HG03139 (cell line): ENCODE data around the gene BCAN.
"Not testable (repeated sequence)": the region's sequence is repeated elsewhere in the genome, so short reads cannot be mapped to it uniquely, and the experiment has no call there.

Experiments
- ATAC-seq: cut with Tn5 transposase; IDR thresholded peaks from one replicate; pipeline ENCODE4 v1.9.1; 2021; ENCODE audit not compliant: unreplicated experiment

BCAN gene, protein sequence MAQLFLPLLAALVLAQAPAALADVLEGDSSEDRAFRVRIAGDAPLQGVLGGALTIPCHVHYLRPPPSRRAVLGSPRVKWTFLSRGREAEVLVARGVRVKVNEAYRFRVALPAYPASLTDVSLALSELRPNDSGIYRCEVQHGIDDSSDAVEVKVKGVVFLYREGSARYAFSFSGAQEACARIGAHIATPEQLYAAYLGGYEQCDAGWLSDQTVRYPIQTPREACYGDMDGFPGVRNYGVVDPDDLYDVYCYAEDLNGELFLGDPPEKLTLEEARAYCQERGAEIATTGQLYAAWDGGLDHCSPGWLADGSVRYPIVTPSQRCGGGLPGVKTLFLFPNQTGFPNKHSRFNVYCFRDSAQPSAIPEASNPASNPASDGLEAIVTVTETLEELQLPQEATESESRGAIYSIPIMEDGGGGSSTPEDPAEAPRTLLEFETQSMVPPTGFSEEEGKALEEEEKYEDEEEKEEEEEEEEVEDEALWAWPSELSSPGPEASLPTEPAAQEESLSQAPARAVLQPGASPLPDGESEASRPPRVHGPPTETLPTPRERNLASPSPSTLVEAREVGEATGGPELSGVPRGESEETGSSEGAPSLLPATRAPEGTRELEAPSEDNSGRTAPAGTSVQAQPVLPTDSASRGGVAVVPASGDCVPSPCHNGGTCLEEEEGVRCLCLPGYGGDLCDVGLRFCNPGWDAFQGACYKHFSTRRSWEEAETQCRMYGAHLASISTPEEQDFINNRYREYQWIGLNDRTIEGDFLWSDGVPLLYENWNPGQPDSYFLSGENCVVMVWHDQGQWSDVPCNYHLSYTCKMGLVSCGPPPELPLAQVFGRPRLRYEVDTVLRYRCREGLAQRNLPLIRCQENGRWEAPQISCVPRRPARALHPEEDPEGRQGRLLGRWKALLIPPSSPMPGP

DNA sequence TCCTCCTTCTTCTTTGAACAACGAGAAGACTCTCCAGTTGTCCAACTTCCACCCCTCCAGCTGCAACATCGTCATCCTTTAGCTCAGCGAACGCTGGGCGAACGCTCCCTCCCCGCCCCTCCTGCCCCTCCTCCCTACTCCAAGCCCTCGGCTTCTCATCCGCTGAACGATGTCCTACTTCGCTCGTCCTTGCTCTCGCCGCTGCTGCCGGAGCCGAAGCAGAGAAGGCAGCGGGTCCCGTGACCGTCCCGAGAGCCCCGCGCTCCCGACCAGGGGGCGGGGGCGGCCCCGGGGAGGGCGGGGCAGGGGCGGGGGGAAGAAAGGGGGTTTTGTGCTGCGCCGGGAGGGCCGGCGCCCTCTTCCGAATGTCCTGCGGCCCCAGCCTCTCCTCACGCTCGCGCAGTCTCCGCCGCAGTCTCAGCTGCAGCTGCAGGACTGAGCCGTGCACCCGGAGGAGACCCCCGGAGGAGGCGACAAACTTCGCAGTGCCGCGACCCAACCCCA is at the start of gene BCAN:
BCAN (plus strand) TSS at position 357 of the 504 bp plus-strand sequence. CDS start 3,938 bp downstream, outside the sequence.
- no peak for ATAC-seq

GRCh38 chr1:156592158-156592909 is 49.6 kb upstream of the BCAN start:
- no peak for ATAC-seq

DNA sequence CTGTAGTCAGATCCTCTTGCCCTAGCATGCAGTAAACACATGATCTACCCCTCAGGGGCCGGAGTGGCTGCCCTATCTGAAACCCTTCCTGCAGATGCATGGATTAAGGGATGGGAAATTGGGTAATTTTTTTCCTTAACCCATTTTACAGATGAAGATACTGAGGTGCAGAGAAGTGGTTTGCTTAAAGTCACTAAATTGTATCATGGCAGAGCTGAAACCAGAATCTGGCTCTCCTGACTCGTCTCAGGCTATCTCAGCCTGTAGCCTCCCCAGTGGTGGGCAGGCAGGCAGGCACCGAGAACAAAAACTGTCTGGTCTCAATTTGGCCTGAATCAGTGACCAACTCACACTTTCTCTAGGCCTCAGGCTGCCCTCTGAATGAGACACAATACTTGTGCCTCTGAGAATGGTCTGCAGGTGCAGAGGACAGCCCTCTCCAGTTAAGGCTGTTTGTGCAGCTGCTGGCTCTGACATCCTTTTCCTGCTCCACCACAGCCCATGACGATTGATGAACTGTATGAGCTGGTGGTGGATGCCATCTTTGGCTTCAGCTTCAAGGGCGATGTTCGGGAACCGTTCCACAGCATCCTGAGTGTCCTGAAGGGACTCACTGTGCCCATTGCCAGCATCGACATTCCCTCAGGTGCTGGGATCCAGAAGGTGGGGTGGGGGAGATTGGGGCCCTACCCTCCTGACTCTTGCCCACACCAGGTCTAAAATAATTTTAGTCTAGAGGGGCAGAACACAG is 48.8 kb upstream of the BCAN start:
- no peak for ATAC-seq

DNA sequence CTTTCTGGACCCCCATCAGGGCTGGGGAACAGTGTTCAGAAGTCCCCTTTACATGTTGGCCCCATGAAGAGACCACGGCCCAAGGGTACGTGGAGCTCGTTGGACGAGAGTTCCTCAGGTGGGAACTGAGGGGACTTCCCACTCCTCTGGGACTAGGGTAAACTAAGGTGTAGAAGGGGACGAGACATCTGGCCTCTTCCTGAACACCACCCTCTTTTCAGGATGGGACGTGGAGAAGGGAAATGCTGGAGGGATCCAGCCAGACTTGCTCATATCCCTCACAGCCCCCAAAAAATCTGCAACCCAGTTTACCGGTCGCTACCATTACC is 48.3 kb upstream of the BCAN start:
- no peak for ATAC-seq

DNA sequence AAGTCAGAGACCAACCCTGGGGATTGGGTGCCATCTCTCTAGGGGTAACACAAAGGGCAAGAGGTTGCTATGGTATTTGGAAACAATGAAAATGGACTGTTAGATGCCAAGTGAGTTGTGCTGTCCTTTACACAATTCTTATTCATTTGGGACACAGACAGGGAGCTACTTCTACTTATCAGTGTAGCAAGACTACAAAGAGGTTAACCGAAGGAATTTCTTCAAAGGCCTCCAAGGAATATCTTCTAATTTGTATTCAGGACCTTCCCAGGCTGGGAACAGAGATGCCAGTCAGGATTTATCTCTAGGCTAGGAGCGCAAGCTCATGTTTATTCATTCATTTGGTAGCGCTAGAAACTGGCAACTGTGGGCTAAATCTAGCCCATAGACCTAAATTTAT is 47.7 kb upstream of the BCAN start:
- ATAC-seq, result no peak

DNA sequence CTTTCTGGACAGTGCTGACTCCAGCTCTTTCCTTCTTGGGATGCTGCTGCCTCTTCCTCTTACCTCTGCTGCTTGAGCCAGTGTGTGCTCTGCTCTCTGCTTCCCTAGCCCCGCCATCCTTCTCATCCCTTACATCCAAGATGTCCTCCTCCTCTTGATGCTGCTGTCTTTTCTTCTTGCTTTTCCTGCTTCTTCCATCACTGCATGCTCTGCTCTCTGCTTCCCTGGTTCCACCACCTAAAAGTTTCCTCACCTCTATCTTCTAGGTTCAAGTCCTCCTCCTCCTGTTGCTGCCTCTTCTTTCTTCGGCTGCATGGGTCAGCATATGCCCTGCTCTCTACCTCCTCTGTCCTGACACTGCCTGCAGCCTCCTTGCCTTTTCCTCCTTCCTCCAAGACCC is 46.9 kb upstream of the BCAN start:
- no peak for ATAC-seq

- no peak for ATAC-seq
Observed at GRCh38 chr1:156596426-156596825, 45.5 kb upstream of the BCAN start.

- no peak for ATAC-seq
Observed at GRCh38 chr1:156598125-156598524, 43.8 kb upstream of the BCAN start.

DNA sequence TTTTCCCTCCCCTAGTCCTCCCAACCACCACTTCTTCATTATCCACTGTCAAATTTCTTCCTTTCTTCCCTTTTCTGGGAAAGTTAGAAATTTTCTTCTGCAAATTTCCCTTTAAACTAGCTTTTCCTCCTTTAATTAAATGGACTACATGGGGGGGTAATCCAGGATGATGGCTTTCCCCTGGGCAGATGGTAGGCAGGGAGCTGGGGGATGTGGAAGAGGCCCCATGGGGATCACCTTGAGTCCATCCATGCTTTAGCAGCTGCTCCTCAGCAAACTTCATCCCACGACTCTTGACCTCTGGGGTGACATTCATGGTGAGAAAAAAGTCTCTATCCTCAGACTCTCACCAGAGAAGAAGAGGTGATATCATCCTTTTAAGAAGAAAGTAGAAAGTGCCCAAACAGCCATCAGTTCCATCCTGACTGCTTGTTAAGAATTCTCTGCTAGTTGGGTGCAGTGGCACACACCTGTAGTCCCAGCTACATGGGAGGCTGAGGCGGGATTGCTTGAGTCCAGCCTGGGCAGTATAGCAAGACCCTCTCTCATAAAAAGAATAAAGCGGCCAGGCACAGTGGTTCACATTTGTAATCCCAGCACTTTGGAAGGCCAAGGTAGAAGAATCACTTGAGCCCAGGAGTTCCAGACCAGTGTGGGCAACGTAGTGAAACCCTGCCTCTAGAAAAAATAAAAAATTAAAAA is 43.0 kb upstream of the BCAN start:
- no peak for ATAC-seq

- ATAC-seq, result no peak
Observed at GRCh38 chr1:156599811-156600210, 42.1 kb upstream of the BCAN start.

DNA sequence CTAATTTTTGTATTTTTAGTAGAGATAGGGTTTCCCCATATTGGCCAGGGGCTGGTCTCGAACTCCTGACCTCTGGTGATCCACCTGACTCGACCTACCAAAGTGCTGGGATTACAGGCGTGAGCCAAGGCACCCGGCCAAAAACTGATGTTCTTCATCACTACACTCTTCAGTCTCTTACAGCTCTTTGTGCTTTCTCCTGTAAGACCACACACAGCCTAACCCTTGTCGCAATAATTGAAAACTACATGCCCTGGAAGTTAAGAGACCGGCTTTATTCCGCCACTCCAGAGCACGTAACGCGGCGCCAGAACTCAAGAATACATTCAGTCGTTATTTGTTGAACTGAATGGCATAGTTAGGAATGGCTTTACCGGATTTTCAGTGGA is 41.2 kb upstream of the BCAN start:
- no peak for ATAC-seq

DNA sequence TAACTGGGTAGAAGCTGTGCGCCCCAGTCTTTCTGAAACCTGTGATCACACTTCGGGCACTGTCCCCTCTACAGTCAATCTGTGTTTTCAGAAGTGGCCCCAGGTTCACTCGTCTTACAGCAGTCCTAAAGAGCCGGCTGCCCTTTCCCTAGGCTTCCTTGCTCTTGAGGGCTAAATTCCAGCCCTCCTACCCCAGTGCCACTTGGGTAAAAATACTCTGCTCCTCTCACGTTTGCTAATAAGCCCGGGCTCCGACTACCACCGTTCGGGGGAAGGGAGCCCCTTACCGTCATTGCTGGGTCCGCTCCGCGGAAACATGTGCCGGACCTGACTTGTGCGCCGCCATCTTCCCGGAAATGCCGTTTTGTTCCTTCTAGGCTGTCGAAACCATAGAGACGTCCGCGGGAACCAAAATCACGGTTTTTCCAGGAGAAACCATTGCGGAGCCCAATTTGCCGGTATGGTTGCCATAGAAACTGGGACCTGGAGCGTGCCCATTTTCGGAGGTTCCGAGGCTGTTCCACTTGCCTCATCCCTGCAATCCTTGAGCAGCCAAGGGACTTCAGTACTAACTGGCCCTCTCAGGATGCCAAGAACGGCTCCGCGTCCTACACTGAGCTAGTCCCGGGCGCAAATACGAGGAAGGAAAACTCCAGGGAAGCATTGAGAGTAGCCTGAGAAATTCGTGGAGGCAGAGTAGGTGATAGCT is 40.6 kb upstream of the BCAN start, which contains the start of gene GPATCH4:
GPATCH4 (minus strand) TSS at position 358 of the 709 bp plus-strand sequence.
- ATAC-seq, result peak; percentile 46

DNA sequence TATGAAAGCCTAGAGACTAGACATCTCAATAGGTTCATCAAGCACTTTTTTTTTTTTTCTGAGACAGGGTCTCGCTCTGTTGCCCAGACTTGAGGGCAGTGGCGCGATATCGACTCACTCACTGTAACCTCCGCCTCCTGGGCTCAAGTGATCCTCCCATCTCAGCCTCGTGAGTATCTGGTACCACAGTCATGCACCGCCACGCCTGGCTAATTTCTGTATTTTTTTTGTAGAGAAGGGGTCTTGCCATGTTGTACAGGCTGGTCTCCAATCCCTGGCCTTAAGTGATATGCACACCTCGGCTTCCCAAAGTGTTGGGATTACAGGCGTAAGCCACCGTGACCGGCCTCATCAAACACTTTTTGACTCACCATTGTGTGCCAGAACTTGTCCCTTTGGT is 40.0 kb upstream of the BCAN start:
- ATAC-seq, result no peak

DNA sequence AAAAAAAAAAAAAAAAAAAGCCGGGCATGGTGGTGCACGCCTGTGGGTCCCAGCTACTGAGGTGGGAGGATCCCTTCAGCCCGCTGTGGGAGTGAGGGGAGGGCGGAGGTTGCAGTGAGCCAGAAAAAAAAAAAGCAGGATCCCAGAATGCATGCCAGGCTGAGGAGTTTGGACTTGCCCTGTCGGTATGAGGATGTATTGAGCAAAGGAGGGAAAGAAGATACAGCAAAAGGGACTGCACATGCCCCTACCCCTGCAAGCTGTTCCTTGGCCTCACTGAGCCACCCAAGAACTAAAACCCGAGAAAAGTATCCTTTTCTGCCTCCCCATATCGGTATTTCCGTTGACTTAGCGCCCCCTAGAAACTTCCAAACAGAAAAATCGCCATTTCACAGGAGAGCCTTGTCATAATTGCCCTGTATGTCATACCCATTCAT is 39.3 kb upstream of the BCAN start:
- no peak for ATAC-seq

DNA sequence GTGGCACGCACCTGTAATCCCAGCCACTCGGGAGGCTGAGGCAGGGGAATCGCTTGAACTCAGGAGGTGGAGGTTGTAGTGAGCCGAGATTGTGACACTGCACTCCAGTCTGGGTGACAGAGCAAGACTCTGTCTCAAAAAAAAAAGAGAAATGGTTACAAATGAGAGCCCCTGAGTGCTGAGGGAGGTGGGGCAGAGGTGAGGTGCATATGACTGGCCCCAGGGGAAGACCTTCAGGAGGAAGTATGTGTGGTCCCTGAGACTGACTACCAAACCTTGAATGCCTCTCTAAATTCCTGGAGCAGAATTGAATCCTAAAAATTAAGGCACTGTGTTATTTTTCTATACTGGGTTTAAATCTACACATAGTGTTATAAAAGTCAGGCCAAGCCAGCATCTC is 34.6 kb upstream of the BCAN start:
- not testable (repeated sequence) for ATAC-seq

GRCh38 chr1:156608036-156608674 is 33.8 kb upstream of the BCAN start:
- peak; percentile 58 for ATAC-seq

DNA sequence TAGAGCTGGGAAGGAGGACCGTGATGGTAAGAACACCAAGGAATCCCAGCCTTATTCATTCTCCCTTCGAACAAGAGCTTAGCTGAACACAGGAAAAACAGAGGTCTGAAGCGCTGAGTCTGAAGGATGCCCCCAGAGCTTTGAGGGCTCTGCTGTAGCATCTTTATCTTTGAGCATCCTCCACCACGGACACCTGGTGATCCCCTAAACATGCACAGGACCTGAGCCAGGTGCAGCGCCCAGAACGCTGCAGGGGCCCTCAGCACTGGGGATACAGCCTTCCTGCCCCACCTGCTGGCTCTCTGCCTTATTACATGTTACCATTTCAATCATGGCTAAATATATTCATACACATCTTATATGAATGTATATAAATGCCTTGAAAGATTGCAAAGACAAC is 32.9 kb upstream of the BCAN start:
- ATAC-seq, result no peak

- not testable (repeated sequence) for ATAC-seq
Observed at GRCh38 chr1:156610072-156610471, 31.8 kb upstream of the BCAN start.

DNA sequence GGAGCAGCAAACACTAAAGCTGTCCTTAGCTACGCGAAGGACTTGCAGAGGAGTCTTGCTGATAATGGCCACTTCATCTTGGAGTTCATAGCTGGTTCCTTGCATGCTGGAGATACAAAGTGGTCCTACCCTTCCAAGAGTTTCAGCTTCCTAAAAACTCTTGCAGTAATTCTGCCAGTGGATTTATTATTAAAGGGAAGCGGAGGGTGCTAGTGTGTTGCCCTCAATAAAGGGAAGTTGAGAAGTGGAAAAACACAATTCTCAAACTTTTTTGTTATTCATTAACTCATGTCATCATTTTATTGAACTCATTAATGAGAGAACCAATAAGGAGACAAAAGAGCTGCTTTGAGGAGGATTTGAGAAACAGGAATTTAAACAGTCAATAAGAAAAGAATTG is 29.3 kb upstream of the BCAN start:
- no peak for ATAC-seq
